K562 (cell line): ENCODE measurements around the gene NUAK2. TPM values are rescaled to one million over a fixed set of nuclear protein-coding genes. Genes with fewer than 3 reads are reported as not detected.
A peak's percentile ranks its signal among the peaks of the same experiment; 100 is the strongest.

Experiments used
- ATF4 ChIP-seq: fragments of 450-650 bp; formaldehyde crosslinking; IDR thresholded peaks from 2 replicates; pipeline ENCODE4 v1.4.0; 2022; ENCODE audit warnings: mild to moderate bottlenecking, moderate library complexity
- CGGBP1 ChIP-seq: fragments of 250-450 bp; sonication (Bioruptor Pico); IDR thresholded peaks from 2 replicates; pipeline ENCODE4 v1.9.0; 2021; ENCODE audit warnings: mild to moderate bottlenecking
- CTCF ChIP-seq, 3 experiments: IDR thresholded peaks in 2 of 3; conservative IDR thresholded peaks in 1 of 3; 2 replicates each; pipeline ENCODE4 v1.5.1; 2011 to 2012; ENCODE audit warnings: low read length in 3 of 3, mild to moderate bottlenecking in 3 of 3, control low read depth in 2 of 3, improper control_type of control experiment in 1 of 3, inconsistent platforms in 1 of 3, low read depth in 1 of 3, mixed read lengths in 1 of 3, moderate library complexity in 1 of 3; ENCODE audit not compliant: insufficient read depth in 2 of 3
- ERF ChIP-seq: fragments of 450-650 bp; formaldehyde crosslinking; IDR thresholded peaks from 2 replicates; pipeline ENCODE4 v1.4.0; 2020; ENCODE audit warnings: mild to moderate bottlenecking, mixed read lengths
- MAZ ChIP-seq, 2 experiments: fragments of 450-650 bp in 1 of 2; sonication (generic) in 1 of 2; formaldehyde crosslinking; IDR thresholded peaks in 1 of 2; conservative IDR thresholded peaks in 1 of 2; 2 replicates each; pipeline versions ENCODE4 v1.4.0 to v1.5.0; 2020; ENCODE audit warnings: mild to moderate bottlenecking in 1 of 2, missing genetic modification reagents in 1 of 2
- PRDM10 ChIP-seq: fragments of 450-650 bp; IDR thresholded peaks from 2 replicates; pipeline ENCODE4 v1.6.1; 2018; ENCODE audit not compliant: partially characterized antibody
- REST ChIP-seq, 2 experiments: fragments of 450-650 bp; formaldehyde crosslinking in 1 of 2; IDR thresholded peaks; 2 replicates each; pipeline versions ENCODE4 v1.4.0 to v1.6.1; 2014 to 2020; ENCODE audit warnings: mild to moderate bottlenecking in 2 of 2, borderline replicate concordance in 1 of 2, low read depth in 1 of 2
- SMC3 ChIP-seq: conservative IDR thresholded peaks from 2 replicates; pipeline ENCODE4 v1.6.1; 2011; ENCODE audit warnings: low read depth, low read length, improper control_type of control experiment; ENCODE audit not compliant: insufficient read depth
- ZNF717 ChIP-seq: fragments of 250-450 bp; sonication (Bioruptor Pico); IDR thresholded peaks from 2 replicates; pipeline ENCODE4 v1.5.0; 2021
- polyA plus RNA-seq, 8 experiments: library from polyadenylated mRNA; depleted of rRNA in 4 of 8; stranded (reverse) in 5 of 8; unstranded in 3 of 8; fragments of >200 nt; fragmentation: Nextera tagmentation in 2 of 8; fragmentation: Illumina TruSeq in 1 of 8; extraction: Ambion mirVana in 2 of 8; extraction: Trizol in 1 of 8; gene quantifications; 2 replicates each; pipeline versions ENCODE4 v1.2.1 to v1.2.3, GENCODE V29; 2011 to 2014; ENCODE audit warnings: inconsistent platforms in 1 of 8, missing spikeins in 1 of 8
- total RNA-seq, 7 experiments: library from RNA; depleted of rRNA in 6 of 7; stranded (reverse); fragments of >200 nt in 6 of 7; fragmentation: Illumina TruSeq in 2 of 7; extraction: Trizol in 2 of 7; gene quantifications; 2 replicates each; pipeline versions ENCODE4 v1.2.1 to v1.2.3, GENCODE V29; 2011 to 2021; ENCODE audit warnings: low replicate concordance in 1 of 7

NUAK2 gene
- total and polyA plus RNA-seq, 9 of the 15 experiments (the other 6 are each of a cell fraction or from before 2014, with no cell fraction given) = 0.04 to 0.44 (median 0.14) TPM

GRCh38 chr1:205335692-205336091 is 14.1 kb upstream of the NUAK2 start (continued):
- no peak for TF ChIP-seq PRDM10
- TF ChIP-seq SMC3 = peak; percentile 91
- TF ChIP-seq REST (IDR thresholded peaks at IDR 0.05; ENCODE audit: borderline replicate concordance) = peak; percentile 82
- TF ChIP-seq REST (CRISPR knock-in tag; IDR thresholded peaks at IDR 0.05; ENCODE audit: low read depth) = no peak
- no peak for TF ChIP-seq ERF (CRISPR knock-in tag)
- no peak for TF ChIP-seq CGGBP1
- TF ChIP-seq MAZ (CRISPR knock-in tag; conservative IDR thresholded peaks at IDR 0.05 in 1 of 2, IDR thresholded peaks at IDR 0.05 in 1 of 2) = peak; percentile 48 to 74; a peak in 3 of 4 replicates
- TF ChIP-seq ZNF717 (CRISPR knock-in tag) = no peak
- peak; percentile 99 to 100 (median 99) for TF ChIP-seq CTCF (IDR thresholded peaks at IDR 0.05 in 2 of 3, conservative IDR thresholded peaks at IDR 0.05 in 1 of 3; ENCODE audit: insufficient read depth in 2 of 3, low read depth in 1 of 3, low read length in 3 of 3)
- peak; percentile 29; the same call in 1 of the 2 replicates for TF ChIP-seq ATF4 (CRISPR knock-in tag)
